HUES6 (cell line): Measurements from ENCODE around the gene FOXP1.

ENCODE experiments used
- H3K27ac ChIP-seq: 2 replicates; pipeline ENCODE4 v1.7.0; 2013; ENCODE audit warnings: low read depth, mild to moderate bottlenecking, low read length, inconsistent platforms
- H3K27me3 ChIP-seq: 2 replicates; pipeline ENCODE4 v1.6.1; 2013; ENCODE audit warnings: low read length; ENCODE audit not compliant: control insufficient read depth, insufficient read depth
- H3K36me3 ChIP-seq: 2 replicates; pipeline ENCODE4 v1.6.1; 2013; ENCODE audit warnings: low read length; ENCODE audit not compliant: control insufficient read depth, insufficient read depth
- H3K4me1 ChIP-seq: 2 replicates; pipeline ENCODE4 v1.6.1; 2013; ENCODE audit warnings: low read length; ENCODE audit not compliant: control insufficient read depth, insufficient read depth
- H3K4me3 ChIP-seq: 2 replicates; pipeline ENCODE4 v1.5.1; 2013; ENCODE audit warnings: low read depth, low read length
- H3K9ac ChIP-seq: one replicate; pipeline ENCODE4 v1.6.1; 2013; ENCODE audit warnings: mild to moderate bottlenecking, low read length
- H3K9me3 ChIP-seq: 2 replicates; pipeline ENCODE4 v1.6.1; 2013; ENCODE audit warnings: low read depth, low read length; ENCODE audit not compliant: control insufficient read depth, insufficient read depth

The FOXP1 gene

DNA sequence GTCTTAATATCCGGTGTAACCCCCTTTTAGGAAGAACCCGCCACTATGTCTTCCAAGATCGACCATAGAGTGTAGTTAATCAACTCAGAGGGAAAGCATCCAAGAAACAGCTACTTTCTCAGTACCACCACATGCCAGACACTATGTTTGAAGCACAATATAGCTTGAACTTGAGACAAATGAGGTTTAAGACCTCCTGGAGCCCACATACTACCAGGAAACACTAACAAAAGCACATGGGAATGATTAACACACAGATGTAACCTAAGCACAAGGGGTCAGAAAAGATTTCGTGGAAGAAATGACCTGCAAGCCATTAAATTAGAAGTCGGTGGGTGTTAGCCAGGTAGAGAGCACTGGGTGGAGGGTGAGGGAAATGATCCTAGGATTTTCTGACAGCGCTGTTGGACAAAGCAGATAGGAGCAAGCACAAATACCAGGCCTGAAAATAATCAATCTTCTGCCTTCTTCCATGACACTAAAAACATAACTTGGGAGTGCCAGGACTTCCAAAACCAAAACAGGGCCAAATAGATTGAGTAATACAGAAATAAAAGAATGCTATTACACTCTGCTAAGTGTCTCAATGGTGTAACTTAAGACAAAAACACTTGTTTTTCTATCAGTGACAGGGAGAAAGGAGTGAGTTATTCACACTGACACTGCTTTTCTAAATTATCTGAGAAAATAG is 213.7 kb downstream of the FOXP1 start:
- peaks cover 13% of the 10 kb centered on the region for H3K4me1 ChIP-seq

DNA sequence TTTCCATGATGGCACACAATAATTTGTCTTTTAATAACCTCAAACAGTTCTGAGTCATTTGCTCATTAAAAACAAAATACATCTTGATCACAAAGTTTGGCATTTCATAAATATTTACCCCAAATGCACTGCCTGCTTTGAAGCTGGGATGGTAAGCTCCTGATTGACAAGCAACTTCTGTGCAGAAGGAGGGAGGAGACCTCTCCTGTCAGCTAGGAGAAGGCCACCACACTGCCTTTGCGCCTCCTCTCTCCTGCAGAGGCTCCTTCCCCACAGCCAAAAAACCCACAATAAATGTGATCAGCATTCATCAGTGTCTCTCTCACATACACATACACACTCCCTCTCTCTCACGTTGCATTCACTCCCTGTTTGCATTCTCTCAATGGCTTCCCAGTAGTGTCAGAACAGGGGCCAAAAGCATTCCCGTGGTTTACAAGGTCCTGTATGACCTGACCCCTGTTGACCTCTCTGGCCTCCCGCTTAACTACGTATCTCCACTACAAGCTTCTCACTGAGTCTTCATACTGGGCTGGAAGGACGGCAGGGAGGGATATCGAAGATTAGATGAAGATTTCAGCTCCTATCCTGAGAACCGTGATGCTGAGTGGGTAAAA is 216.4 kb downstream of the FOXP1 start:
- no peak overlapping the region for H3K9ac ChIP-seq
- no peaks in the 10 kb centered on the region for H3K36me3 ChIP-seq
- H3K4me1 ChIP-seq, result peaks cover 5% of the 10 kb centered on the region
- H3K27me3 ChIP-seq, result no peaks in the 10 kb centered on the region
- H3K9me3 ChIP-seq, result no peaks in the 10 kb centered on the region
- no peak overlapping the region for H3K27ac ChIP-seq
- H3K4me3 ChIP-seq, result no peak overlapping the region

More for the DNA sequence above, 213.7 kb downstream of the FOXP1 start:
- H3K27ac ChIP-seq, result no peak overlapping the region
- no peaks in the 10 kb centered on the region for H3K9me3 ChIP-seq
- no peak overlapping the region for H3K9ac ChIP-seq
- H3K36me3 ChIP-seq, result no peaks in the 10 kb centered on the region
- H3K27me3 ChIP-seq, result no peaks in the 10 kb centered on the region
- H3K4me3 ChIP-seq, result no peak overlapping the region

DNA sequence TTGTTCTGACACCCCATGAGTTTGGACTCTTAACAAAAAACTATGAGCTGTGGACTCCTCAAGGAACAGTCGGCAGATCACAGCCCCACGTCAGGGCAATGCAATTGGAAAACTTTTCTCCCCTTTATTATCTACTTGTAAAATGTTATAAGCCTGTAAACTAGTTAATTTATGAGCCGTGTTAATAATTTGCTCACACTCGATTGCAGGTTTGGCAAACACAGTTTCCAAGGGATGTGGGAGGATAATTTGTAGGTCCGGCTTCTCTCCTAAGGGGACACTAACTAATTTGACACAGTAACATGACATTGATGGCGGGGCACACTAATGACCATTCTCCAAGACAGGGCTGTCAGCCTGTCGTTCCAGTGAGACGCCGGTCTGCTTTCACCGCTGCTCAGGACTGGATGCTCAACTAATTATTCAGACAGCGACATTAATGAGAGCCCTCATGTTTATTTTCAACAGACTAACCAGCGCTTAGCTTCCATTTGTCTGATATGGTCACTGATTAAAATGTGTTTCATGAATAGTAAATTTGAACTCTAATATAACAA is 222.1 kb downstream of the FOXP1 start:
- Histone ChIP-seq H3K9me3 (no peaks in the 10 kb centered on the region), H3K36me3 (no peaks in the 10 kb centered on the region), H3K4me1 (no peaks in the 10 kb centered on the region), H3K9ac (no peak overlapping the region), H3K27me3 (no peaks in the 10 kb centered on the region), H3K4me3 (no peak overlapping the region), H3K27ac (no peak overlapping the region)

DNA sequence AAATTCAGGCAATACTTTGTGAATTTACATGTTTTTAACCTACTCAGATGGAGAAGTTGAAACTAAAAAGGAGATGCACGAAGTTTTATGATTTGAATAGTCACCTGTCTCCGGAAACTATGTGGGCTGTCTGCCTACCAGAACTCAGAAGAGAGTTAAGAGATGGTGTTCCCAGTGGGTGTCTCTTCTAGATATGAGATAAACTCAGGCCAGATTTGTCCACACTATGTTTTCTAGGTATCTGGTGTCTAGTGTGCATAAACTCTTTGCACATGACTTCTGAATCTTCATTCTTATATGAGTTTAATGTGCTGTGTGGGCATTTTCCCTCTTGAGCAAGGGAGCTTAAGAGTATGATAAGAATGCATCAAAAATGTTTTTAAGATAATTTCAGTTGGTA is 222.8 kb downstream of the FOXP1 start:
- Histone ChIP-seq H3K4me1 (no peaks in the 10 kb centered on the region), H3K27me3 (no peaks in the 10 kb centered on the region), H3K9ac (no peak overlapping the region), H3K27ac (no peak overlapping the region), H3K36me3 (no peaks in the 10 kb centered on the region), H3K4me3 (no peak overlapping the region), H3K9me3 (no peaks in the 10 kb centered on the region)

DNA sequence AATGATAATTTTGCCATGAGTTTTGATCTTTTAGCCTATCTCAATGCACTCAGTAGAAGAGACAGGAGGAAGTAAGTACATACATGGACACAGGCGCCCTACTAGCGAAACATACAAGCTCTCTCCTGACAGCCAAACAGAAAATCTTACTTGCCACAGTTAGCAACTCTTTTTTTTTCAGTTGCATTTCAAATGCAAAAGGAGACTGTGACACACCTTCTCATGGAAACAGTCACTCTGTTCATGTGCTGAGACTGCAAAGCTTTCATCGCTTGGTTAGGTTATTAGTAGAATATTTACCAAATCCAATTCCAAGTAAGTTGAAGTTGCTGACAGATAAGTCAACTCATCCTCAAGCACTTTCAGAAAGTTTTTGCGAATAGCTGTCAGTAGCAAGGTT is 223.3 kb downstream of the FOXP1 start:
- Histone ChIP-seq H3K4me1 (no peaks in the 10 kb centered on the region), H3K4me3 (no peak overlapping the region), H3K27me3 (no peaks in the 10 kb centered on the region), H3K9ac (no peak overlapping the region), H3K9me3 (no peaks in the 10 kb centered on the region), H3K36me3 (no peaks in the 10 kb centered on the region), H3K27ac (no peak overlapping the region)

DNA sequence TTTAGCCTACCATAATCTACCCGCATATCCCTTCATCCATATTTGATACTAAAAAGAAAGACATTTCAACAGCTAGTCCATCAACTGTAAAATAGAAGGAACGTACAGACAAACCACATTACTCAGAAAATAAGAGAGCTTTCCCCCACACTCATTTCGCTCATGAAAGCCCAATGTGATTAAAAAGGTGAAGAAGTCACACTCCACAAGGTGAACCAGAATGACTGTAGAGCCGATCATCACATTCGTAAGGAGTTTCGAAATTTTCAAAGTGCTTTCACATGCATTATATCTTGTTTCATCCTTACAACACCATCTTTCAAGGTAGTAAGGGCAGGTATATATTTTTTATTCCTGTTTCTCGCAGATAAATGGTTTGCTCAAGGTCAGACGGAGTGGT is 225.3 kb downstream of the FOXP1 start:
- no peaks in the 10 kb centered on the region for H3K27me3 ChIP-seq

DNA sequence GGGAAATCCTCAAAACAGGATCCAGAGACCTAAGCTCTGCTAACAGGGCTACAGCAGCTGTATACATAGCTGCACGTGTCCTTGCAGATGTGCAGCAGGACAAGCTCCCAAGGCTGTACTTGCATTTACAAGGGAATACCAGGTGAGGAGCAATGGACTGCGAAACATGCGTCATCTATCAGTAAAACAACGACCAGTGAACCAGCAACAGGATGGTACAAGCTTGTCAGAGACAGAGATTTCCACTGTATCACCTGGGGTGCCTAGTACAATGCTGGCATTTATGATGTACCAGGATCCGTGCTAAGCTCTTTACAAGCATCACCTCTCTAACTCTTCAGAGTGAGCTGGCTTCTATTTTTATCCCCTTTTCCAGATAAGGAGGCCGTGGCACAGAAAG is 227.3 kb downstream of the FOXP1 start:
- H3K36me3 ChIP-seq, result no peaks in the 10 kb centered on the region
- H3K4me3 ChIP-seq, result no peak overlapping the region
- no peaks in the 10 kb centered on the region for H3K9me3 ChIP-seq
- no peak overlapping the region for H3K27ac ChIP-seq
- no peaks in the 10 kb centered on the region for H3K27me3 ChIP-seq
- H3K9ac ChIP-seq, result no peak overlapping the region
- no peaks in the 10 kb centered on the region for H3K4me1 ChIP-seq

More for the DNA sequence above, 225.3 kb downstream of the FOXP1 start:
- Histone ChIP-seq H3K9ac (no peak overlapping the region), H3K4me3 (no peak overlapping the region), H3K36me3 (no peaks in the 10 kb centered on the region), H3K27ac (no peak overlapping the region), H3K9me3 (no peaks in the 10 kb centered on the region), H3K4me1 (no peaks in the 10 kb centered on the region)

DNA sequence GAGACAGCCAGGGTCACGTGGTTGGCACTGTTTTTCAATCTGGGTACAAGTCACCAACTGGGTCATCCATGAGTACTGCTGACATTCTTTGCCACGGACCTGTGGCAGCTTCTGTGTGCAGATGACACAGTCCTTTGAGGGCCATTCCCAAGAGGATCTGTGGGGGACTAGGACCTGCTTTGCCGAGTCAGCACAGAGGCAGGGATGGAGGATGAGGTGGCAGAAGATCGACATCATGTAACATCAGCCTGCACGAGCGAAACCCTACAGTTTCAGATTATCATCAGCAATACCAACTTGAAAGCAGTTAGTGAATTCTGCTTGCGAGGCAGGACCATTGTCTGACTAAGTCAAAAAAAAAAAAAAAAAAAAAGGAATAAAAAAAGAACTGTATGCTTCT is 227.7 kb downstream of the FOXP1 start:
- Histone ChIP-seq H3K4me1 (no peaks in the 10 kb centered on the region), H3K9me3 (no peaks in the 10 kb centered on the region), H3K9ac (no peak overlapping the region), H3K4me3 (no peak overlapping the region), H3K36me3 (no peaks in the 10 kb centered on the region), H3K27ac (no peak overlapping the region), H3K27me3 (no peaks in the 10 kb centered on the region)

DNA sequence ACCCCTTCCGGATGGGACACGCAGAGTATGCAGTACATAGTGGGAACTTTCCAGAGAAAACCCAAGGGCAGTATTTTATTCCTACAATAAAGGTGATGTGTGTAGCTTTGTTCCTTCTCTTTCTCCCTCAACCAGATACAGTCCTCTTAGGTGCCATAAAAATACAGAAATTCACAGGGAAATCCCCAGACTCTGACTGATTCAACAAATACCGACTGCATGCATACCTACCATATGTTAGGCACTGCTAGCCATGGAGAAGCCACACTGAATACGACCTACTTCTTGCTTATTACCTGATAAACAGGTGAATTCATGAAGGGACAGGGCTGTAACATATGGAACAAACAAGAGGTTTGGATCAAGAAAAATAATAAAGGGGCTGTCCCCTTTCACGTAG is 228.5 kb downstream of the FOXP1 start:
- Histone ChIP-seq H3K4me3 (no peak overlapping the region), H3K9me3 (no peaks in the 10 kb centered on the region), H3K36me3 (no peaks in the 10 kb centered on the region), H3K4me1 (no peaks in the 10 kb centered on the region), H3K27ac (no peak overlapping the region), H3K27me3 (no peaks in the 10 kb centered on the region), H3K9ac (no peak overlapping the region)

DNA sequence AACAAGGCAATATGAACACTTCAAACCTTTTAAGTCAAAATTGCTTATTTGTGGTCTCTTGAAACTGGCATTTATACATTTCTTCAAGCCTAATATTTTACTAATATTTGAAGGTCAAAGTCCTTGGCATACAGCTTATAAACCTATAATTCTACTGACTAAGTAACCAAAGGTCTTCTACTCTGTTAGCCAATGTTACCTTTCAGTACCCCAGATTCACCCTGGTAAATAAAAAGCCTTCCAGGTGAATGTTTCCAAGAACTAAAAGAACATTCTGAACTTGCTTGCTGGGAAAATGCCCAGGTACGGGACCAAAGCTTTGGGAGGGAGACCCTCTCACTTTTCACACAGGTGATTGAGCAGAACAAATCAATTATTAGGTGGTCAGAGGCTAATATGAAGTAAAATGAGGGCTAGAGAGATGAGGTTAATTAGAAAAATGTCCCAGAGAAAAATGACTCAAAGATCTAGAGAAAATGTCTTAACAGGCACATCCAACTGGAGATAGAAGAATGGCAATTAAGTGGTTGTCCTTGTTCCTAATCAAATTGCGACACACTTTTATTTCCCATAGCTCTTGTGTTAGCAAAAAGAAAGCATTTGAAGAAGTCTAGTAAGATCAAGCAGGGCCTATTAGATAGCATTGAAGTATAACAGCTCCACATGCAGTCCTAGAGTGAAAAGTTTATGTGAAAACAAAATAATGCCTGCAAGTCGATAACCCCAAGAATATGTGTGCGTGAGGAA is 232.0 kb downstream of the FOXP1 start:
- H3K4me3 ChIP-seq, result no peak overlapping the region
- H3K9ac ChIP-seq, result no peak overlapping the region
- no peaks in the 10 kb centered on the region for H3K9me3 ChIP-seq
- no peaks in the 10 kb centered on the region for H3K4me1 ChIP-seq
- no peak overlapping the region for H3K27ac ChIP-seq
- no peaks in the 10 kb centered on the region for H3K36me3 ChIP-seq
- H3K27me3 ChIP-seq, result no peaks in the 10 kb centered on the region

DNA sequence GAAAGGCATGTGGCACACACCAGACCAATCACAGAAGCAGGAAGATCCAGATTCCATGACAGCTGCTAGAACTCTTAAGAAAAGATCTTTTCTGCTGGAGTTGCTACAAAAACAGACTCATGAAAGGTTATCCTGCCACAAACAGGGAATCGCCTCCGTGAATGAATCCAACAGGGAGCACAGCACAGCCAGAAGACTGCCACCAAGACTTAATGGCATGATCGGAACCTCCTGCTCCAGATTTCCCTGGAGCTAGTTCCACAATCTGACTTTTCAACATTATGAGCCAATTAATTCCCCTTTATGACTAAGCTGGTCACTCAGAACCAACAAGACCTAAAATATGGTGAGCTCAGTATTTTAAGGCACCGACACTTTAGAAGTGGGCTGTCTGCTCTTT is 232.5 kb downstream of the FOXP1 start:
- H3K27ac ChIP-seq, result no peak overlapping the region
- no peaks in the 10 kb centered on the region for H3K27me3 ChIP-seq
- H3K4me3 ChIP-seq, result no peak overlapping the region
- no peaks in the 10 kb centered on the region for H3K9me3 ChIP-seq
- no peaks in the 10 kb centered on the region for H3K36me3 ChIP-seq
- H3K4me1 ChIP-seq, result no peaks in the 10 kb centered on the region
- H3K9ac ChIP-seq, result no peak overlapping the region
